Measurements from ENCODE around the gene ADCY2.

Gene ADCY2

GRCh38 chr5:7437836-7438235 is 41.9 kb downstream of the ADCY2 start:
- DNase-seq (ENCODE audit: low read depth) = no peak

- DNase-seq (ENCODE audit: low read depth) = no peak
These were observed 49.1 kb downstream of the ADCY2 start for GRCh38 chr5:7445068-7445467.

GRCh38 chr5:7445831-7446230 is 49.9 kb downstream of the ADCY2 start:
- DNase-seq (ENCODE audit: low read depth) = no peak

GRCh38 chr5:7446913-7447312 is 51.0 kb downstream of the ADCY2 start:
- no peak for DNase-seq (ENCODE audit: low read depth)

- no peak for DNase-seq (ENCODE audit: low read depth)
These were observed 58.0 kb downstream of the ADCY2 start for GRCh38 chr5:7453947-7454346.

GRCh38 chr5:7456206-7456605 is 60.3 kb downstream of the ADCY2 start:
- no peak for DNase-seq (ENCODE audit: low read depth)

- no peak for DNase-seq (ENCODE audit: low read depth)
These were observed 65.4 kb downstream of the ADCY2 start for GRCh38 chr5:7461371-7461770.

GRCh38 chr5:7462758-7463157 is 66.8 kb downstream of the ADCY2 start:
- no peak for DNase-seq (ENCODE audit: low read depth)

- no peak for DNase-seq (ENCODE audit: low read depth)
These were observed 68.2 kb downstream of the ADCY2 start for GRCh38 chr5:7464182-7464581.

GRCh38 chr5:7467179-7467578 is 71.2 kb downstream of the ADCY2 start:
- no peak for DNase-seq (ENCODE audit: low read depth)

- no peak for DNase-seq (ENCODE audit: low read depth)
These were observed 72.8 kb downstream of the ADCY2 start for GRCh38 chr5:7468742-7469141.

GRCh38 chr5:7471710-7472109 is 75.8 kb downstream of the ADCY2 start:
- no peak for DNase-seq (ENCODE audit: low read depth)

- no peak for DNase-seq (ENCODE audit: low read depth)
These were observed 77.2 kb downstream of the ADCY2 start for GRCh38 chr5:7473115-7473514.

GRCh38 chr5:7473668-7474215 is 77.8 kb downstream of the ADCY2 start:
- DNase-seq (ENCODE audit: low read depth) = no peak

- no peak for DNase-seq (ENCODE audit: low read depth)
These were observed 79.0 kb downstream of the ADCY2 start for GRCh38 chr5:7474821-7475403.

- no peak for DNase-seq (ENCODE audit: low read depth)
These were observed 82.5 kb downstream of the ADCY2 start for GRCh38 chr5:7478459-7478858.

GRCh38 chr5:7488734-7489133 is 92.8 kb downstream of the ADCY2 start:
- DNase-seq (ENCODE audit: low read depth) = no peak

- no peak for DNase-seq (ENCODE audit: low read depth)
These were observed 96.4 kb downstream of the ADCY2 start for GRCh38 chr5:7492371-7492770.

GRCh38 chr5:7493081-7493480 is 97.1 kb downstream of the ADCY2 start:
- no peak for DNase-seq (ENCODE audit: low read depth)

- no peak for DNase-seq (ENCODE audit: low read depth)
These were observed 97.7 kb downstream of the ADCY2 start for GRCh38 chr5:7493622-7494021.

GRCh38 chr5:7494481-7495130 is 98.7 kb downstream of the ADCY2 start:
- DNase-seq (ENCODE audit: low read depth) = no peak

GRCh38 chr5:7495131-7495517 is 99.2 kb downstream of the ADCY2 start:
- DNase-seq (ENCODE audit: low read depth) = no peak

- DNase-seq (ENCODE audit: low read depth) = no peak
These were observed 104.3 kb downstream of the ADCY2 start for GRCh38 chr5:7500256-7500655.

GRCh38 chr5:7501061-7501460 is 105.1 kb downstream of the ADCY2 start:
- DNase-seq (ENCODE audit: low read depth) = no peak

Data from HS-5 (cell line).